Head of caudate nucleus (tissue), 42 donors: ENCODE data around the gene HAPLN1.
"Not testable (repeated sequence)": the region's sequence is repeated elsewhere in the genome, so short reads cannot be mapped to it uniquely, and the experiment has no call there.

Experiments
- DNase-seq, 42 donors: peaks; one replicate each; pipeline versions ENCODE4 v3.0.0 to v3.0.0-alpha.2; 2020 to 2021; ENCODE audit warnings: mixed read lengths in 7 of 42
- intact Hi-C: fragments of 100-400 bp; cut with DNase I; formaldehyde crosslinking; loops from one replicate; pipeline ENCODE4 v1.15.0; 2022

HAPLN1 gene

DNA sequence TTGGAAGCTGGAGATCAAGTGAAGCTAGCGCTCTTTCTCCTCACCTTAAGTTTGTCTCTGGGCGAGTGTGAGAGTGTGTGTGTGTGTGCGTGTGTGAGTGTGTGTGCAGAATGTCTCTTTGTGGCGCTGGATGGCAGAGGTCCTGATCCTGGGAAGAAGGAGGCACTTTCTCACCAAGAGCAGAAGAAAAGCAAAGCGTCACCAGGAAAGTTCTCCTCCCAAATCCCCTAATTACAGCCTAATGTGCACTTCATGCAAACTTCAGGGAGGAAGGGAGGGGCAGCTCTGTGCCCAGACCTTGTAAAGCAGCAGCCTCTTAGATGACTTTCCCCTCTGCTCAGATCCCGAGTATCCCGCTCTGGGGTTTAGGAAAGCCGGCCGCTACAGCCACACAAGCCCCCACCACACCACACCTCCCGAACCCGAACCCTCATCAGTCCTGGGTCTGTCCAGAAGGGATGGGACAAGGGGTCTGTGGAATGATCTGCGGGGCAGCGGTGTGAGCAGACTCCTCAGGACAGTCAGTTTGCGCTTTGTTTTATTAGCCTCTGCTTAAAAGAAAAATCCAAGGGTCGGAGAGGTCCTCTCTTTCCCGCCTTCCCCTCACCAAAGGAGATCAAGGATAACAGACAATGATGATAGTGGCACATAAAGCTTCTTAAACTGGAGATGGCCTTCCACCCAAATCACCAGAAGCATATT is at the start of gene HAPLN1:
HAPLN1 (minus strand) TSS at position 20 of the 702 bp plus-strand sequence. CDS start 47,332 bp downstream, outside the sequence.
- intact Hi-C loops = no loop called here
- peak in 2 of 42 donors; percentile 3 to 4 for DNase-seq

DNA sequence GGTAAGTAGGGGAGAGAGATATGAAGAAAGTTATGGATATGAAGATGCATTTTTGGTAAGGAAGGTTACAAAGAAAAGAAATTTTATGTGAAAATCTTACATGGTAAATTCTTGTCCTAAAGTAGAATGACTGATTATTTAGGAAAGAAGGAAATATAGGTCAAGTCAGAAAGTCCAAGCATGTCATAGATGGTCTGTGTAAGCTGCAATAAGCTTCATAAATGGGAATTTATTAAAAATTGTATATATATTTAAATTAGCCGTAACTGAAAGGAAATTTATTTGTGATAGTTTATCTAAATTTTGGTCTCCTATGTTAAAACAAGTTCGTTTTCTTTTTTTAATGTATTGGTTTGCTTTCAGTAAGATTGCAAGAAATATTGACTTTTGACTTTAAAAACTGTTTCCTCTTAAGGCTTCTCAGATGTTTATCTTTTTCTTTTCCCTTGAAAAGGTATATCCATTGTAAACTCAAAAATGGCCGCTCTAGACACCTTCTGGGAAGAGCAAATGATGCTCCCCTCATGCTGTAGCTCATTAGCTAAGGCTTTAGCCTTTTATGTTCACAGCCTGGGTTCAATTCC is 46.8 kb upstream of the HAPLN1 start:
- DNase-seq = no peak
- intact Hi-C loops = no loop called here

DNA sequence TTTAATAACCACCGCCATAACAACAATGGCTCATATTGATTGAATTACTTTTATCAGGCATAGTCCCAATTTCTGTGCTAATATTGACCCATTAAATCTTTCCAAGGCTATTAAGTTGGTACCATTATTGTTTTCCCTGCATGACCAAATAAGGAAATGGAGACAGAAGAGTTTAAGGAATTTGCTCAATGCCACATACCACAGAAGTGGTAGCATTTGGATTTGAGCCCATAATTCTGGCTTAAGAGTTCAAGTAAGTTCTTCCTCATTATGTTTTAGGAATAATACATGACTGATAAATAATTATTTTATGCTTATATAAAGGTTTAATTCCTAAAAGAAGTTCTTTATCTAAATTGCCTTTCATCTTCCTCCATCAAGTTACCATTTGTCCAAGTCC is 43.4 kb upstream of the HAPLN1 start:
- DNase-seq = no peak
- intact Hi-C loops = no loop called here

DNA sequence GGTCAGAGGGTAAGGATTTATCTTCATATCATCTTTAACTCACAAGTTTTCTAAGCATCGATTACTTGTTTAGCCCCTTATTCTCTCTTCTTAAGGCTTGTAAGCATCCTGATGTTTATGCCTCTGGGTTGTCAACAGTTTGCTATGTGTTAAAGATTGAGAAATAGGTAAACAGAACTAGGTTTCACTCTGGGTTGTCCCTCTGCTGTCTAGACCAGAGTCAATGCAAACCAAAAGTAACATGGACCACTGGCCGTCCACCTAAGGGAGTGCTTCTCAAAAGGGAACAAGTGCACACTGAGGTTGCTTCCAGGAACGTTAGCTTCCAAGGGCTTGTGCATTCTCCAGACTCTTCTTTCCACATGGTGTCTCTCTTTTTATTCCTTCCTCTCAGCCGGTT is 39.9 kb upstream of the HAPLN1 start:
- DNase-seq = no peak
- intact Hi-C loops = no loop called here

DNA sequence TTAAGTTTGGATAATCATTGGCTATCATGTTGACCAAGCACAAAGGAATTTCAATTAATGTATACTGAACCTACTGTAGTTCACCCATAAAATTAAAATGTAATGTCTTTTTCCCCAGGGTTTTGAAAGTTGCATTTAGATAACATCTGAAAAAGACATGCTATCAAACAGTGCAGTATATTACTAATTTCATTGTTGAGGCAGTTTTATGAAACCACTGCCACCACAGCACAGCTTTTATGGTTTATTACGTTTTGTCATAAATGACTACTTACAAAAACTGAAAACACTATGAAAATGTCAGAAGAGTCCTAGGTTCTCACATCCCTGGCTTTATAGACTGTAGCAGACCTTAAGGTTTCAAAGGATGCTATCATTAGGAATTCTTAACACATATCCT is 32.0 kb upstream of the HAPLN1 start:
- intact Hi-C loops = no loop called here
- no peak for DNase-seq

DNA sequence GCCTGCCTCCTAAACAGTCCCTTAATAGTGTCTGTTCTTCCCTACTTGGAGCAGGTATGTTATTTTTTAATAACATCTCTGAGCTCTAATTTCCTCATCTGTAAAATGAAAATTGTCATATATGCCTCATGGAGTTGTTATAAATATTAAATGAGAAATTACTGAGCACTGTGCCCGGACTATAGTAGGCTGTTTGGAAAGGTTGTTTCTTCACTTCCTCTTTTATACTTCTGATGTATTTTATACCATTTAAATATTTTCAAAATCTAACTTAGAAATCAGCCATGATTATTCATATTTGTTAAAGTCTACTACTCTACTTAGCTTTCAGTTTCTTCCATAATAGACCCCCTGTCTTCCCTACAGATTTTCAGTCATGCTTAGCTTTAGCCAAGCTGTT is 30.5 kb upstream of the HAPLN1 start:
- no peak for DNase-seq
- intact Hi-C loops = no loop called here

DNA sequence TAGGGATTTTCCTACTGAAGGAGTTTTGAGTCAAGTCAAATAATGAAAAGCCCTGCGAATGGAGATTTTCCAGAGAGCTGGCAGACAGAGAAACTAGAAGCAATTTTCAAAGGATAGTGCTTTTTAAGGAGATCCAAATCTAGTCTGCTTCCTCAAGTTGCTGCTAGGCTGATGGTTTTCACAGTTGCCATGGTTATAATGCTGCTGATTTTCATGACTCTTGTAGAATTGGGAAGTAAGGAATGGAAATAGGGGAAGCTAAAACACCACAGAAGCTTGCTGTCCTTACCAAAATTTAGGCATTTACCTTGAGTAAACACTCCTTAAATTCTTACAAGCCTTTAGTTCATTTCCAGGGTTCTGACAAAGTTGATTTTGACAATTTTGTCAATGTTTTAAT is 30.1 kb upstream of the HAPLN1 start:
- no peak for DNase-seq
- intact Hi-C loops = no loop called here

DNA sequence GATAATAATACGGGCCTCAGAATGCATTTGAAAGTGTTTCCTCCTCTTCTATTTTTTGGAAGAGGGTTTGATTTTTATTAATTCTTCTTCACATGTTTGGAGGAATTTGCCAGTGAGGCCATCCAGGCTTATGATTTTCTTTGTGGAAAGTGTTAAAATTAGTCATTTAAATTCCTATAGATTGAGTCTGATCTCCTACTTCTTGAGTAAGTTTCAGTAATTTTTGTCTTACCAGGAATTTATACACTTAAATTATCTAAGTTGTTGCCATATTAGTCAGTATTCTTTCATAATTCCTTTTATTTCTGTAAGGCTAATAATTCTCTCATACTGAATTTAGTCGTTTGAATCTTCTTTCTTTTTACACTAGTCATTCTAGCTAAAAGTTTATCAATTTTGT is 25.2 kb upstream of the HAPLN1 start:
- intact Hi-C loops = no loop called here
- DNase-seq = no peak

DNA sequence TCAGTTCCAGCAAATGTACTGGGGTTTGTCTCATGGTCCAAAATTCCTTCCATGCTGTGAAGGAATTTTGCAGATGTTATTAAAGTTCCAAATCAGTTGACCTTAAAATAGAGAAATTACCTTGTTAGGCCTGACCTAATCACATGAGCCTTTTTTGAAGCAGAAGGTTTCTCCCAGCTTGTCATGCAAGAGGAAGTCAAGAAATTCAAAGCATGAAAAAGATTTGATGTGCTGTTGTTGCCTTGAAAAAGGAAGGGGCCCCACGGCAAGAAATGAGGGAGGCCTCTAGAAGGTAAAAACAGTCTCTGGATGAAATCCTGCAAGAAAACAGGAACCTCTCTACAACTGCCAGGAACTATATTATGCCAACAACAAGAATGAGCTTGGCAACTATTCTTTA is 24.2 kb upstream of the HAPLN1 start:
- intact Hi-C loops = no loop called here
- no peak for DNase-seq

DNA sequence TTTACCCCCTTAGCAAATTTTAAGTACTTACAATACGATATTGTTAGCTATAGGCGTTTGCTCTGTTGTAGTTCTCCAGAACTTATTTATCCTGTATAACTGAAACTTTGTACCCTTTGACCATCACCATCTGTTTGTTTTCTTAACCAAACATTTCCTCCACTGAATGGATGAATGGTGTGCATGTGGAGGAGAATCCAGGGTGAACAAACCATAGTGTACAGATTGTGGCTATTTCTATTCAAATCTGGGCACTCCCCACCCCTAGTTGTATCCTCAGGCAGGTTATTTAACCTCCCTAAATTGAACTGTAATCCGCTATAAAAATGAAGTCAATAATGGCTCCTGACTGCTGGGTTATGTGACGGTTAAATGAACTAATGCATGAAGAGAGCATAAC is 21.4 kb upstream of the HAPLN1 start:
- no peak for DNase-seq
- intact Hi-C loops = no loop called here

DNA sequence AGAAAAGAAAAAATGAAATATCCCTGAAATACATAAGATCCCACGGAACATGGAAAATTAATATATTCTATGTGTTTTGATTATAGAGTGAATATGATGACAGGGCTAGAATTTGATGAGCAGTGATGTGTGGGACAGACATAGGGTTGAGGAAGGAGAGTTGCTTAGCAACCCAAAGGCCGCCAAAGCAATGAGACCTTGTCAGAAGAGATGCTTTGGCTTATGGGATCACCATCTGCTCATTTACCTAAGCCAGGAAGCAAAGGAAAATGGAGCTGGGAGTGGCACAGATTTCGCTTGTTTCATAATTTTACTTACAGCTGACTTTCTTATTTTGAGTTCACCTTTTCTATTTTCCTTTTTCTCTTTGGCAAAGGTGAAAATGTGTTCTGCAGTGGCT is 20.9 kb upstream of the HAPLN1 start:
- DNase-seq = no peak
- intact Hi-C loops = no loop called here

DNA sequence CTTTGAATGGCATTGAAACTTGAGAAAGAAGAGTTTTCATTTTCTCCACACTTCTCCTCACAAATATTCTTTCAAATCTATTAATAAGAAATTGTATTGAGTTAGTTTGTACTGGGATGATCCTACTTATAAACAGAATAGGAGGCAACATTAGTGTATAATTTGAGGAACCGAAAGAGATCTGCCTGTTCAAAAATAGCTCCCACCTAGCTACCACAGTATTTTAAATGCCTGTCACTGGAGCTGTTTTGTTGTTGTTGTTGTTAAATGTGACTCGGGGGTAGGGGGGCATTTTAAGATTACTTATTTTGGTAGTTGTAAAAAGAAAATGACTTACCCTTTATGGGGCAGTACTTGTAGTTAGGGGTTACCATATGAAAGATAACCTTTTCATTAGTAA is 20.1 kb upstream of the HAPLN1 start:
- intact Hi-C loops = no loop called here
- no peak for DNase-seq

DNA sequence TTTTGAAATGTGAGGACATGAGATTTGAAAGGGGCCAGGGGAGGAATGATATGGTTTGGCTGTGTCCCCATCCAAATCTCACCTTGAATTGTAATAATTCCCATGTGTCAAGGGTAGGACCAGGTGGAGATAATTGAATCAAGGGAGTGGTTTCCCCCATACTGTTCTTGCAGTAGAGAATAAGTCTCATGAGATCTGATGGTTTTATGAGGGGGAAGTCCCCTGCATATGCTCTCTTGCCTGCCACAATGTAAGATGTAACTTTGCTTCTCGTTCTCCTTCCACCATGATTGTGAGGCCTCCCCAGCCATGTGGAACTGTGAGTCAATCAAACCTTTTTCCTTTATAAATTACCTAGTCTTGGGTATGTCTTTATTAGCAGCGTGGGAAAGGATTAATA is 15.5 kb upstream of the HAPLN1 start:
- intact Hi-C loops = not testable (repeated sequence)

DNA sequence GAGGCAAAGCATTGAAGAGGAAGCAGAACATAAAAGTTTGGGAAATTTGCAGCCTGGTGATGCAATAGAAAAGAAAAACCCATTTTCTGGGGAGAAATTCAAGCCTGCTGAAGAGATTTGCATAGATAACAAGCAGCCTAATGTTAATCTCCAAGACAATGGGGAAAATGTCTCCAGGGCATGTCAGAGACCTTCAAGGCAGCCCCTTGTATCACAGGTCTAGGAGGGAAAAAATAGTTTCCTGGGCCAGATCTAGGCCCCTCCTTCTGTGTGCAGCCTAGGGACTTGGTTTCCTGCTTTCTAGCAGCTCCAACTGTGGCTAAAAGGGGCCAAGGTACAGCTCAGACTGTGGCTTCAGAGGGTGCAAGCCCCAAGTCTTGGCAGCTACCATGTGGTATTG is 14.4 kb upstream of the HAPLN1 start:
- intact Hi-C loops, DNase-seq: not testable (repeated sequence)

More for the DNA sequence above, 15.5 kb upstream of the HAPLN1 start:
- not testable (repeated sequence) for DNase-seq

DNA sequence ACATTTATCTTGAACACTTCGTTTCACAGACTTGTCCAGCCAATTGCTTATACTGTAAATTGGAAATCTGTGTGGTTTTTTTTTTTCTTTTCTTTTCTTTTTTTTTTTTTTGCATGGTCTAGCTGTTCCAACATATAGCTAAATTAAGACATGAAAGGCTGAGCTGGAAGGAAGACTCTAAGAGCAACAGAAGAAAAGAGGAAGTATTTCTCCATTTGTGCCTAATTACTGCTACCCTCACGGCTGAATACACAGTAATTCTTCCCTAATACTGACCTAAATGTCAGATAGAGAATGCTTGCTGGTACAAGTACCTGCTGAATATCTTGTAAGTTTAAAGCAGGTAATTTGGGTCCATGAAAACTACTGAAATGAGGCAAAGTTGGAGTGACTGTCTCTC is 11.0 kb upstream of the HAPLN1 start:
- no peak for DNase-seq
- intact Hi-C loops = no loop called here

DNA sequence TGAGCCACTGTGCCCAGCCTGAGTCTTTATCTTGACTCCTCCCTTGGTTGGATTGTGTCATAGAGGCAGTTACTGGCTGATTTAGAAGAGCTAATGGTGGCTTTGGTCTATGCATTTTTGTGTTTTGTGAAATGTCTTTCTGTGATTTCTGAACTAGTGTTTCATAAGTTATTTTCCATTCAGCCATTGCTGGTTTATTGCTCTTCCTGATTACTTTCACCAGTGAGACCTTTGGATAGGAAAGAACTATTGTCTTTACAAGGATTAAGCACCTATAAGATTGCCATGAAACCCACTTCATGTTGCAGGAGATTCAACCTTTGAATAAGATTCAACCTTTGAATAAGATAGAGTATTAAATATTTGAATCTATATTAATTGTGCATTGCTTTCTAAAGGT is 8.7 kb upstream of the HAPLN1 start:
- DNase-seq = no peak

DNA sequence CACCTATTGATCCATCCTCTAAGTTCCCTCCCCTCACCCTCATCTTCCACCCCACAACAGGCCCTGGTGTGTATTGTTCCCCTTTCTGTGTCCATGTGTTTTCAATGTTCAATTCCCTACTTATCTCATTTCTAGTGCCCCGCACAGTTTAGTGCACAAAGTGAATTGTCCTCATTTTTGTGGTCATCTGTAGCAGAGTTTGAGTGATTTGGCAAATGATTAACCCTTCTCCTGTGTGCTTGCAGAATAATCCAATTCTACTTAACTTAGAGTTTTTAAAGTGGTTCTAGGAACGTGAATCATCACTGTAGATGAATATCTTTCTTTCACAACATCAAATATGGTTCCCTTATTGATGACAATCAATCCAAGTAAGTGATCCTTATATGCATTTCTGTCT is 6.3 kb upstream of the HAPLN1 start:
- intact Hi-C loops = no loop called here

More for the DNA sequence above, 8.7 kb upstream of the HAPLN1 start:
- intact Hi-C loops = no loop called here

DNA sequence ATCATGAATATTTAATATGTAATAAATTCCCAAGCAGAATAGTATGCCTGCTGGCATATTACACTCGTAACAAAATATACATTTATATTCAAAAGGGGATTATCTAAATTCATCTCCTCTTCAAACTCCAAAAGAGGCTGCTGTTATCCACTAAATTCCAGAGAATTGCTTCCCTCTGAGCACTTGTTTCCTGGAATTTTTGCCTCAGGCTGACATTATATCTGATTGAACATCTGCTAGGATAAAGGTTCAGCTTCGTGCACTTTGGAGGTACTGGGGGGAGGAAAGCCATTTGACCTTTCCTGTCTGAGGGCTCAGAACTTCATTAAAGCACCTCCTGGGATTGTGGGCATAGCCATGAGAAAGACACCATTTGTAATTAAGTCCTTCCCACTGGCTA is 4.3 kb upstream of the HAPLN1 start:
- DNase-seq = no peak
- intact Hi-C loops = no loop called here

More for the DNA sequence above, 6.3 kb upstream of the HAPLN1 start:
- DNase-seq = no peak

DNA sequence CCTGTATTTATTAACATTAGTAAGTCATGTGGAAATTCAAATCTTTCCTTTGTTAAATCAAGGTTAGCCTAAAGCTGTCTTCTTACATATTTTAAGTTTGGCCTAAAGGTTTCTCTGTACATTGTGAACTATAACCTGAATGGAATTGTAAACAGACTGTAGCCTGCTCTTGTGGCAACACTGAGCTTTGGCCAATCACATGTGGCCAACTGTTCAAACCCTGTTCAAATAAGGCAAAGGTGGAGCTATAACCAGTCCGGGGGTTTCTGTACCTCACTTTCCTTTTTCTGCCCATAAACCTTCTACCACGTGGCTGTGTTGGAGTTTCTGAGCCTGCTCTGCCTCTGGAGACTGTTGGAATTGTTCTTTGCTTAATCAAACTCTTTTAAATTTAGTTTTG is 3.3 kb upstream of the HAPLN1 start:
- intact Hi-C loops = no loop called here
- DNase-seq = no peak

DNA sequence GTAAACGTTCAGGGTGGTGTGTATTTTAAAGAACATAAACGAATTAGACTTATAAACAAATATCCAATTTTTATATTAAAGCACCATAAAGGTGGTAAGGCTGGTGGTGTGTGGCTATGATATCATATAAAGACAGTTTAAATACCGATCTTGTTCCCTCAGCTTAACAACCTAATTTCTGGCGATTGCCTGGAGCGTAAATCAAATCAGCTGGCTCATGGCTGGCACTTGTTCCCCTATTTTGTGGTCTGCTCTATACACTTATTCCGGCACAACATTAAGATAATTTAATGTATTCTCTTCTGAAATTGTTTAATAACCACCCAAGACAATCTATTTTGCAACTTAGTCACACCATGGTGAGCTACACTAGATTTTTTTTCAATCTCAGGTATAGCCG is 2.4 kb upstream of the HAPLN1 start:
- intact Hi-C loops = no loop called here
- DNase-seq = no peak
